DMS79 treated with DMSO at 0.1 percent for 48 hours (cell line): ENCODE measurements around the gene MIX23.

Experiments used
- DNase-seq: peaks from one replicate; lab custom pipeline; 2025; lab: John Stamatoyannopoulos, UW

The MIX23 gene

DNA sequence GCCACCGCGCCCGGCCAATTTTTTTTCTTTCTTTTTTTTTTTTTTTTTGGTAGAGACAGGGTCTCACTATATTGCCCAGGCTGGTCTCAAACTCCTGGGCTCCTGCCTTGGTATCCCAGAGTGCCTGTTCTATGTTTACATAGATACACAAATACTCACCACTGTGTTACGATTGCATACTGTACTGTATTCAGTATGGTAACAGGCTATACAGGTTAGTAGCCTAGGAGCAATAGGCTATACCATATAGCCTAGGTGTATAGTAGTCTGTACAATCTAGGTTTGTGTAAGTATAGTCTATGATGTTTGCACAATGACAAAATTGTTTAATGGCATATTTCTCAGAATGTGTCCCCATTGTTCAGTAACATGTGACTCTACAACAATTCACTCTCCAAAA is 31.4 kb downstream of the MIX23 start:
- DNase-seq = no peak

- no peak for DNase-seq
Measured at GRCh38 chr3:122350814-122351418, 32.1 kb downstream of the MIX23 start.

- no peak for DNase-seq
Measured at GRCh38 chr3:122349171-122349570, 33.9 kb downstream of the MIX23 start.

DNA sequence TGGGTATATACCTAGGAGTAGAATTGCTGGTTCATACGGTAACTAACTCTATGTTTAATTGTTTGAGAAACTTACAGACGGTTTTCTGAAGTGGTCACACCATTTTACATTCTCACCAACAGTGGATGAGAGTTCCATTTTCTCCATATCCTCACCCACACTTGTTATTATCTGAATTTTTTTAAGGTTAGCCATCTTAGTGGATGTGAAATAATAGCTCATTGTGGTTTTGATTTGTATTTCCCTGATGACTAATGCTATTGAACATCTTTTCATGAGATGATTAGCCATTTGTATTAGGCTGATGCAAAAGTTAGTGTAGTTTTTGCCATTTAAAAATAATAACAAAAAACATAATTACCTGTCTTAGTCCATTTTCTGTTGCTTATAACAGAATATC is 39.4 kb downstream of the MIX23 start:
- no peak for DNase-seq

DNA sequence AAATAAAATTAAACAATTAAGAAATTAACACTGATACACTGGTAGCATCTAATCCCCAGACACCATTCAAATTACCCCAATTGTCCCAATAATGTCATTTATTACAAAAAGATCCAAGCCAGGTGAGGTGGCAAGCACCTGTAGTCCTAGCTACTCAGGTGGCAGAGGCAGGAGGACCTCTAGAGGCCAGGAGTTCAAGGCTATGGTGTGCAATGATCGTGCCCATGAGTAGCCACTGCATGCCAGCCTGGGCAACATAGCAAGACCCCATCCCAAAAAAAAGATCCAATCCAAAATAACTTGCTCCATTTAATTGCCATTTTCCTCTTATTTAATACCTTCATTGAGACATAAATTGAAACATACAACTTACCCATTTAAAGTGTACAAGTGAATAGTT is 40.2 kb downstream of the MIX23 start:
- no peak for DNase-seq

GRCh38 chr3:122332551-122332950 is 50.5 kb downstream of the MIX23 start:
- DNase-seq = no peak

- no peak for DNase-seq
Measured at GRCh38 chr3:122331886-122332285, 51.1 kb downstream of the MIX23 start.

- no peak for DNase-seq
Measured at GRCh38 chr3:122325769-122326168, 57.3 kb downstream of the MIX23 start.

- DNase-seq = no peak
Measured at GRCh38 chr3:122324871-122325323, 58.1 kb downstream of the MIX23 start, which contains the start of gene CSTA. TSS of gene CSTA (plus strand) at chr3:122325248. CDS start at chr3:122325293, 45 bp downstream.

DNA sequence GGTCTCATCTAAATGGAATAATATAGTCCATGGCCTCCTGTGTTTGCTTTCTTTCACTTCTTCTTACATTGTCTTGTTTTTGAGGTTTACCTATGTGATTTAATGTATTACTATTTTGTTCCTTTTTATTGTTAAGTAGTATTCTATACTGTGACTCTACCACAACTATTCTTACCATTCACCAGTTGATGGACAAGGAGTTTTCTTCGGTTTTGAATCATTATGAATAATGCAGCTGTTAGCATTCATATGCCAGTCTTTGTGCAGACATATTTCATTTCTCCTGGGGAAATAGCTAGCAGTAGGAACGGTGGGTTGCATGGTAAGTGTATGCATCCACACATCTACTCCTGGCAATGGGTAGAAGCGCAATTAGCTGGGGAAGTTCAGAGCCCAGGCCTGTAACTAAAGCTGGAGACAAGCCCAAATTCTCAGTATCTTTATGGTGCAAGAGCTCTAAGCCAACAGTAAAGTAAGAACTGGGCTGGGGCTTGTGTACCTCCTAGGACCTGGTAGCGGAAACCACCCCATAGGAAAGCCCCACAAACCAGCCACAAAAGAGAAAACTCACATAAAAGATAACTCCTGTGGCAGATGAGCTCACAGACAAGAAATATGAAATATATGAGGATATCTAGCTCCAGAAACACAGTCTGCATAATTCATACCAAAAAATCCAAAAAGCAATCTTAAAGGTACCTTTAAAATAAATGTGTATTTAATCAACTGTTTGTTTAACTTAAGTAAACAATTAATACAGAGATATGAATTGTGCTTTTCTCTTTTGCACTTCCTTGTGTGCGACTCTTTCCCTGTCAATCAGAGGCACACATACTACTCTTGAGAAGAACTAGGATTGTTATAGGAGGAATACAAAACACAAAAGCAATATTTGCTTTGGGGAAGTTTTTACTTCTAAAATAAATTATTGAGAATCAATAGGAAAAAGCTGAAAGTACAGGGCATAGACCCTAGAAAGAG is 60.6 kb downstream of the MIX23 start:
- DNase-seq = no peak

- DNase-seq = no peak
Measured at GRCh38 chr3:122318620-122319019, 64.4 kb downstream of the MIX23 start.

GRCh38 chr3:122316368-122316767 is 66.7 kb downstream of the MIX23 start:
- DNase-seq = no peak

DNA sequence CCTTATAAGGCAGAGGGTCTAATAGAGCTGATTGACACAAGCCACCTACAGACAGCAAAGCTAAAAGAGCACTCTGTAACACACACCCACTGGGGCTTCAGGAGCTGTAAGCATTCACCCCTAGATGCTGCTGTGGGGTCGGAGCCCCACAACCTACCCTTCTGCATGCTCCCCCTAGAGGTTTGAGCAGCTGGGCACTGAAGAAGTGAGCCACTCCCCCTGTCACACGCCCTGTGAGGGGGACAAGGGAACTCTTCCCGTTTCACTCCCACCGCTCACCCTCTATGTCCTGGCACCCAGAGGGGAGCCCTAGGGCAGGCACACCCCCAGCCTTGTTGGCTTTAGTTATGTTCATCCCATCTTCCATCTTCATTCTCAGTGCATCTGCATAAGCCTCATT is 67.4 kb downstream of the MIX23 start:
- no peak for DNase-seq

- DNase-seq = no peak
Measured at GRCh38 chr3:122314228-122314876, 68.7 kb downstream of the MIX23 start.

DNA sequence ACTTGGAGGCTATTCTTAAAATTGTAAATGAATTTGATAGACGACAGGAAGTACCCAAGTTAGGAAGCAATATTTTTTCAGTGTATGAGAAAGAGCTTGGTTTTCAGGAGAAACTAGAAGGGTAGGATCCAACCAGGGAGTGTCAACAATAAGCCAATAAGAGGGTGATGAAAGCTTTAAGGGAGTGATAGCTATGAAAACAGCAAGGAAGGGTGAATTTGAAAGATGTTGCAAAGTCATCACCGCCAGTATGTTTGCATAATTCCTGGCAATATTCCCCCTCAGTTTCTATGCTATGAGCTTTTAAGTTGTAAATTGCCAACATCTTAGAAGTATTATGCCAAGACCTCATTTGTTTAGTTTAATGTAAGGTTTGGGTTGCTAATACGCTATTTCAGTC is 69.8 kb downstream of the MIX23 start:
- no peak for DNase-seq

GRCh38 chr3:122312826-122313225 is 70.2 kb downstream of the MIX23 start:
- DNase-seq = no peak

- DNase-seq = peak; percentile 40
Measured at GRCh38 chr3:122310361-122310760, 72.7 kb downstream of the MIX23 start.
